H9 (cell line): Measurements from ENCODE around the gene SCN11A. TPM values are rescaled to one million over a fixed set of nuclear protein-coding genes. Genes with fewer than 3 reads are reported as not detected.

Experiments used
- DNase-seq: peaks from one replicate; pipeline ENCODE4 v3.0.0-alpha.2; 2017
- H2AFZ ChIP-seq: one replicate; pipeline ENCODE4 v1.6.1; 2013; ENCODE audit warnings: mild to moderate bottlenecking, low read length, control low read depth, moderate library complexity
- H2AK5ac ChIP-seq: 2 replicates; pipeline ENCODE4 v1.6.1; 2013; ENCODE audit warnings: low read length, control low read depth, mixed read lengths; ENCODE audit not compliant: insufficient read length
- H2BK120ac ChIP-seq: one replicate; pipeline ENCODE4 v1.6.1; 2013; ENCODE audit warnings: low read depth, mild to moderate bottlenecking, low read length, control low read depth, inconsistent platforms; ENCODE audit not compliant: poor library complexity, severe bottlenecking
- H2BK12ac ChIP-seq: 2 replicates; pipeline ENCODE4 v1.6.1; 2013; ENCODE audit warnings: low read length, control low read depth, mixed read lengths, low read depth; ENCODE audit not compliant: insufficient read length
- H2BK15ac ChIP-seq: 2 replicates; pipeline ENCODE4 v1.6.1; 2013; ENCODE audit warnings: low read depth, low read length, control low read depth
- H2BK20ac ChIP-seq: one replicate; pipeline ENCODE4 v1.6.1; 2013; ENCODE audit warnings: low read depth, mild to moderate bottlenecking, low read length, control low read depth, inconsistent platforms; ENCODE audit not compliant: poor library complexity, severe bottlenecking
- H2BK5ac ChIP-seq: 2 replicates; pipeline ENCODE4 v1.6.1; 2013; ENCODE audit warnings: low read length, control low read depth, mixed read lengths; ENCODE audit not compliant: insufficient read length
- H3K14ac ChIP-seq: 2 replicates; pipeline ENCODE4 v1.6.1; 2013; ENCODE audit warnings: low read length, control low read depth; ENCODE audit not compliant: insufficient read depth
- H3K18ac ChIP-seq: 2 replicates; pipeline ENCODE4 v1.6.1; 2013; ENCODE audit warnings: low read depth, mild to moderate bottlenecking, mixed read lengths, low read length, control low read depth; ENCODE audit not compliant: insufficient read length
- H3K23ac ChIP-seq: 2 replicates; pipeline ENCODE4 v1.6.1; 2013; ENCODE audit warnings: low read length, control low read depth, mixed read lengths, low read depth; ENCODE audit not compliant: insufficient read length
- H3K23me2 ChIP-seq: 2 replicates; pipeline ENCODE4 v1.6.1; 2013; ENCODE audit warnings: low read depth, mild to moderate bottlenecking, mixed read lengths, low read length, control low read depth; ENCODE audit not compliant: insufficient read length, poor library complexity, severe bottlenecking
- H3K27ac ChIP-seq: 2 replicates; pipeline ENCODE4 v1.5.1; 2013; ENCODE audit warnings: low read length, control low read depth, mixed read lengths, low read depth; ENCODE audit not compliant: insufficient read length
- H3K27me3 ChIP-seq: 2 replicates; pipeline ENCODE4 v1.6.1; 2013; ENCODE audit warnings: low read length, control low read depth, inconsistent platforms; ENCODE audit not compliant: insufficient read depth
- H3K4ac ChIP-seq: 2 replicates; pipeline ENCODE4 v1.6.1; 2013; ENCODE audit warnings: low read depth, mild to moderate bottlenecking, control low read depth, inconsistent platforms, low read length, moderate library complexity
- H3K4me1 ChIP-seq: 2 replicates; pipeline ENCODE4 v1.6.1; 2013; ENCODE audit warnings: low read length, control low read depth, inconsistent platforms; ENCODE audit not compliant: insufficient read depth
- H3K4me2 ChIP-seq: 2 replicates; pipeline ENCODE4 v1.6.1; 2013; ENCODE audit warnings: low read length, control low read depth, mixed read lengths; ENCODE audit not compliant: insufficient read length, insufficient read depth
- H3K56ac ChIP-seq: 2 replicates; pipeline ENCODE4 v1.6.1; 2013; ENCODE audit warnings: low read depth, mild to moderate bottlenecking, mixed read lengths, low read length, control low read depth; ENCODE audit not compliant: insufficient read length
- H3K79me1 ChIP-seq: 2 replicates; pipeline ENCODE4 v1.6.1; 2013; ENCODE audit warnings: low read depth, mild to moderate bottlenecking, moderate library complexity, low read length, control low read depth, inconsistent platforms; ENCODE audit not compliant: insufficient read depth, poor library complexity, severe bottlenecking
- H3K79me2 ChIP-seq: 2 replicates; pipeline ENCODE4 v1.6.1; 2013; ENCODE audit warnings: low read length, control low read depth, inconsistent platforms; ENCODE audit not compliant: insufficient read depth
- H3K9ac ChIP-seq: 2 replicates; pipeline ENCODE4 v1.6.1; 2013; ENCODE audit warnings: low read length, control low read depth, mixed read lengths; ENCODE audit not compliant: insufficient read length; ENCODE audit errors: extremely low read depth
- H3K9me3 ChIP-seq: one replicate; pipeline ENCODE4 v1.6.1; 2013; ENCODE audit warnings: low read depth, low read length, inconsistent platforms; ENCODE audit not compliant: control insufficient read depth
- H3T11ph ChIP-seq: one replicate; pipeline ENCODE4 v1.6.1; 2013; ENCODE audit warnings: mild to moderate bottlenecking, low read length, control low read depth, inconsistent platforms
- H4K20me1 ChIP-seq: one replicate; pipeline ENCODE4 v1.6.1; 2013; ENCODE audit not compliant: control insufficient read depth, insufficient read length, insufficient read depth
- H4K5ac ChIP-seq: 2 replicates; pipeline ENCODE4 v1.6.1; 2013; ENCODE audit warnings: low read depth, mild to moderate bottlenecking, mixed read lengths, low read length, control low read depth; ENCODE audit not compliant: insufficient read length
- H4K8ac ChIP-seq: replicated peaks from 2 replicates; pipeline ENCODE4 v1.6.1; 2013; ENCODE audit warnings: low read length, control low read depth, mixed read lengths, low read depth; ENCODE audit not compliant: insufficient read length
- H4K91ac ChIP-seq: 2 replicates; pipeline ENCODE4 v1.6.1; 2013; ENCODE audit warnings: low read depth, mild to moderate bottlenecking, moderate library complexity, mixed read lengths, low read length, control low read depth; ENCODE audit not compliant: insufficient read length
- H3K27ac Mint-ChIP-seq, 3 experiments: 2 replicates in 2 of 3; 3 replicates in 1 of 3; pipeline ENCODE4 v1.8.0; 2020 to 2021; ENCODE audit warnings: mixed read lengths in 3 of 3, mild to moderate bottlenecking in 1 of 3, moderate library complexity in 1 of 3
- H3K27me3 Mint-ChIP-seq: 2 replicates; pipeline ENCODE4 v1.8.0; 2021; ENCODE audit warnings: low read depth, mild to moderate bottlenecking, moderate library complexity, mixed read lengths
- H3K36me3 Mint-ChIP-seq, 3 experiments: 2 replicates in 2 of 3; 3 replicates in 1 of 3; pipeline ENCODE4 v1.8.0; 2020 to 2021; ENCODE audit warnings: low read depth in 3 of 3, mixed read lengths in 3 of 3; ENCODE audit not compliant: insufficient read depth in 1 of 3
- H3K4me1 Mint-ChIP-seq, 2 experiments: 2 replicates each; pipeline ENCODE4 v1.8.0; 2020; ENCODE audit warnings: mixed read lengths in 2 of 2
- H3K4me3 Mint-ChIP-seq, 2 experiments: 2 replicates in 1 of 2; 3 replicates in 1 of 2; pipeline ENCODE4 v1.8.0; 2020 to 2021; ENCODE audit warnings: mild to moderate bottlenecking in 2 of 2, mixed read lengths in 2 of 2, moderate library complexity in 1 of 2
- H3K9me3 Mint-ChIP-seq, 2 experiments: 2 replicates in 1 of 2; 3 replicates in 1 of 2; pipeline ENCODE4 v1.8.0; 2020; ENCODE audit warnings: mild to moderate bottlenecking in 2 of 2, mixed read lengths in 2 of 2, moderate library complexity in 1 of 2
- CTCF ChIP-seq: fragments of 200-600 bp; sonication (generic); conservative IDR thresholded peaks from 3 replicates; pipeline ENCODE4 v1.8.0; 2021; ENCODE audit warnings: antibody characterized with exemption, mild to moderate bottlenecking
- WGBS: extraction: QIAGEN DNeasy Blood & Tissue Kit; methylation state at CpG from one replicate; pipeline ENCODE4 v1.1.7; 2013; ENCODE audit warnings: missing lambda C conversion rate, low lambda C conversion rate, mixed read lengths; ENCODE audit not compliant: insufficient read length; ENCODE audit errors: extremely low coverage; 5-methylcytosine and 5-hydroxymethylcytosine counted together
- total RNA-seq: library from RNA; stranded (reverse); gene quantifications from 2 replicates; pipeline ENCODE4 v1.2.1, GENCODE V29; 2021

Gene SCN11A
- total RNA-seq, 1 experiment from 2014 or later, result 0.17 TPM

GRCh38 chr3:39025222-39025970 lies 26.3 kb downstream of the SCN11A start:
- H3K27me3 ChIP-seq, result no peaks in the 10 kb centered on the region
- TF ChIP-seq CTCF, result no peak
- Mint-ChIP-seq H3K4me1 (no peaks in the 10 kb centered on the region), H3K36me3 (no peaks in the 10 kb centered on the region), H3K4me3 (no peak overlapping the region), H3K27ac (no peak overlapping the region), H3K9me3 (no peaks in the 10 kb centered on the region), H3K27me3 (peaks cover 2% of the 10 kb centered on the region; the same call in 1 of the 2 replicates)
- H3T11ph ChIP-seq, result no peak overlapping the region
- no peak overlapping the region for H2BK120ac ChIP-seq
- no peak overlapping the region for H2AK5ac ChIP-seq
- H4K91ac ChIP-seq, result no peak overlapping the region
- no peaks in the 10 kb centered on the region for H4K20me1 ChIP-seq
- H3K4me1 ChIP-seq, result no peaks in the 10 kb centered on the region
- no peaks in the 10 kb centered on the region for H3K23me2 ChIP-seq
- no peak overlapping the region for H3K56ac ChIP-seq
- no peaks in the 10 kb centered on the region for H3K9me3 ChIP-seq
- no peak overlapping the region for H4K8ac ChIP-seq
- H3K79me1 ChIP-seq, result no peaks in the 10 kb centered on the region
- H4K5ac ChIP-seq, result no peak overlapping the region
- no peak overlapping the region for H2BK5ac ChIP-seq
- H3K9ac ChIP-seq, result no peak overlapping the region
- H2BK12ac ChIP-seq, result no peak overlapping the region
- H2BK15ac ChIP-seq, result no peak overlapping the region
- no peaks in the 10 kb centered on the region for H3K79me2 ChIP-seq
- no CpG with 5 or more reads among the region's 6 CpGs for WGBS
- H3K23ac ChIP-seq, result no peak overlapping the region
- H3K18ac ChIP-seq, result no peak overlapping the region
- no peak for DNase-seq
- H3K4ac ChIP-seq, result no peak overlapping the region
- no peak overlapping the region for H2BK20ac ChIP-seq
- no peak overlapping the region for H3K14ac ChIP-seq
- H3K4me2 ChIP-seq, result no peak overlapping the region
- H2AFZ ChIP-seq, result no peak overlapping the region
- H3K27ac ChIP-seq, result no peak overlapping the region
